ENCODE data around the gene ZSWIM5.

ZSWIM5 gene

GRCh38 chr1:45059829-45060228 lies 146.6 kb downstream of the ZSWIM5 start:
- DNase-seq (ENCODE audit: extremely low read depth, low read depth) = no peak

GRCh38 chr1:45057542-45057941 lies 148.9 kb downstream of the ZSWIM5 start:
- TF ChIP-seq CTCF (IDR thresholded peaks at IDR 0.05; ENCODE audit: low read depth, low read length) = no peak
- DNase-seq (ENCODE audit: extremely low read depth, low read depth) = no peak

More at GRCh38 chr1:45059829-45060228, 146.6 kb downstream of the ZSWIM5 start:
- TF ChIP-seq CTCF (IDR thresholded peaks at IDR 0.05; ENCODE audit: low read depth, low read length) = no peak

GRCh38 chr1:45051005-45051772 lies 155.2 kb downstream of the ZSWIM5 start:
- no peak for DNase-seq (ENCODE audit: extremely low read depth, low read depth)
- no peak for TF ChIP-seq CTCF (IDR thresholded peaks at IDR 0.05; ENCODE audit: low read depth, low read length)

- DNase-seq (ENCODE audit: extremely low read depth, low read depth) = no peak
- no peak for TF ChIP-seq CTCF (IDR thresholded peaks at IDR 0.05; ENCODE audit: low read depth, low read length)
These were observed 159.4 kb downstream of the ZSWIM5 start for GRCh38 chr1:45047032-45047431.

GRCh38 chr1:45044916-45045315 lies 161.5 kb downstream of the ZSWIM5 start:
- no peak for DNase-seq (ENCODE audit: extremely low read depth, low read depth)
- no peak for TF ChIP-seq CTCF (IDR thresholded peaks at IDR 0.05; ENCODE audit: low read depth, low read length)

GRCh38 chr1:45043094-45043493 lies 163.3 kb downstream of the ZSWIM5 start:
- DNase-seq (ENCODE audit: extremely low read depth, low read depth) = no peak
- TF ChIP-seq CTCF (IDR thresholded peaks at IDR 0.05; ENCODE audit: low read depth, low read length) = no peak

- DNase-seq (ENCODE audit: extremely low read depth, low read depth) = no peak
- TF ChIP-seq CTCF (IDR thresholded peaks at IDR 0.05; ENCODE audit: low read depth, low read length) = no peak
These were observed 166.1 kb downstream of the ZSWIM5 start for GRCh38 chr1:45040297-45040696.

All from AG09319 (cell line).